Stimulated activated CD4-positive, alpha-beta T cell treated with anti-CD3 and anti-CD28 coated beads, TNF-alpha, amount 100 ng/mL, for 1 hour (primary cell): ENCODE results near the gene FTO.

ENCODE experiments used
- DNase-seq, 3 donors: peaks; one replicate each; pipeline ENCODE4 v3.0.0-alpha.2; 2020; ENCODE audit warnings: low read depth in 3 of 3, low spot score in 1 of 3

The FTO gene

GRCh38 chr16:53708490-53708889 is 4.5 kb downstream of the FTO start:
- no peak for DNase-seq

- no peak for DNase-seq
Observed at GRCh38 chr16:53711390-53711789, 7.4 kb downstream of the FTO start.

DNA sequence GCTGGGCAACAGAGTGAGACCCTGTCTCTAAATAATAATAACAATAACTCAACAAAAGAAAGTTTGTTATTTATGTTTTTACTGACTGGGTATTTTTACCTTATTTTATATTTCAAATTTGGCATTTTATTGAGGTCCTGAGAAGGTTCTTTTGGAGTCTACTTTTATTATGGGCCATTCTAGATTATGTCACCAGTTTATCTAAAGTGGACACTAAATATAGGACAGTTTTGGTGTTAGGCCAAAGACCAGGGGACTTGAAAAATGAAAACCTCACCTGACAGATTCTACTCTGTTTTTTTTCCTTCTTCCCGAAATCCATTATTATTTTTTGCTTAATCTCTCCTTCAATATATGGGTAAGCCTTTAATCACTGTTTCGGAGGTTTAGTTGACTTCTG is 8.1 kb downstream of the FTO start:
- no peak for DNase-seq

DNA sequence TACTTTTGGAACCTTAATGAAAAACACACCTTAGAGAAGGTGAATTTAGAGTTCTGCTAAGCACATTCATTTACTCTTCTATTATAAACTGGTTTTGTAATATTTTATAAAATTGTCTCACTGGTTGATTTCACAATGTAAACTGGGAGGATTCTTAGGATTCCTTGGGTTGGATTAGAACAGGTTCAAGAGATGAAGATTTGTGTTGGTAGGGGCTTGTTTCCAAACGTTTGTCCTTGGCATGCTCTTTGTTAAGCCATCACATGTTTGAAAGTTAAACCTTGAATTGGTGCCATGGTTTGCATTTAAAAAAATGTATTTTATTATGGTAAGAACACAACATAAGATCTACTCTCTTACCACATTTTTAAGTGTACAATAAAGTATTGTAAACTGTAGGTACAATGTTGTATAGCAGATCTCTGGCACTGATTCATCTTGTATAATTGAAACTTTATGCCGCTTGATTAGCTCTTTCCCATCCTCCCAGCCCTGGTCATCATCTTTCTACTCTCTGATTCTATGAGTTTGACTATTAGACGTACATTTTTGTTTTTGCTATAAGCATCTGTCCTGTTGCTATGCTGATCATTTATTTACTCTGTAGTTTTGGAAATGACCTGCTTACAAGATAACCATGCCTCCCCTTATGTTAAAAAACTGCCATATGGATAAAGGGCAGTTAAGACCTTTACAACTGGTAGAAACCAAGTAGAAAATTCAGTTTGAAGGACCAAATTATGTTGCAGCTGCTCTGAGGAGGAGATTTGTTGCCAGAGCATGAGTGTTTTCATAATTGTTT is 9.6 kb downstream of the FTO start:
- no peak for DNase-seq

GRCh38 chr16:53714205-53715022 is 10.5 kb downstream of the FTO start:
- DNase-seq: no peak

DNA sequence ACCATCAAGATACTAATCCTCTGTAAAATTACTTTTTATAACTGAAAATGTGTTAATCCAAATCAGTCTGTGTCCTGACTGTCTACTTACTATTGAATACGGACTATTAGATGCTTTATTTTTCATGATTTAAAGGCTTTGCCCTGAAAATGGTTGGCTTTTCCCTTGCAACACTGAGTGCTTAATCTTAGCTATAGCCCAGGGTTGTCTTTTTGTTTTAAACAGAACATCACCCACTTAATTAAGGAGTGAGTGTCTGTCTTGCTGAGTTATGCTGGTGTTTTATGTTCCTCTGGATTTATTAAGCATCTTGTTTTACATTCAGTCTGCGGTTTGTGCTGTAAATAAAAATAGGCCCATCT is 11.0 kb downstream of the FTO start:
- no peak for DNase-seq

- no peak for DNase-seq
Observed at GRCh38 chr16:53717577-53717976, 13.6 kb downstream of the FTO start.

GRCh38 chr16:53721017-53721416 is 17.1 kb downstream of the FTO start:
- DNase-seq: no peak

GRCh38 chr16:53726625-53727024 is 22.7 kb downstream of the FTO start:
- DNase-seq: no peak

- DNase-seq: no peak
Observed at GRCh38 chr16:53730693-53731092, 26.7 kb downstream of the FTO start.

- no peak for DNase-seq
Observed at GRCh38 chr16:53732296-53732929, 28.5 kb downstream of the FTO start.

DNA sequence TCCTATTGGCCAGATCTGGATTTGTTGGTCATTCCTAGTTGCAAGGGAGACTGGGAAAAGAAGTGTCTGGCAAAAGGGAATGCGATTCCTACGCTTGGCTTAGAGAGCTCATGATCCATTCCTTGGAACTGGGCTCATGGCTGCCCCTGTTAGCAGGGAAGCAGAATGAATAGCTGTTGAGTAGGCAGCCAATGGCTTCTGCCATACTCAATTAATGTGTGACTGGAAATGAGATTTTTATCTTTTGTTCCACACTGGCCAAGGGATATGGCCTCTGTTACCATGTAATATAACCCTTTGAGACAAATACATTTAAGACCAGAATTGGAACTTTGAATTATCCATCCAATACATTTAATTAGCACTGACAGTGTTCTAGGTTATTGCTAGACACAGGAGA is 31.0 kb downstream of the FTO start:
- no peak for DNase-seq

- no peak for DNase-seq
Observed at GRCh38 chr16:53736297-53736696, 32.3 kb downstream of the FTO start.

- DNase-seq: no peak
Observed at GRCh38 chr16:53737552-53737951, 33.6 kb downstream of the FTO start.

DNA sequence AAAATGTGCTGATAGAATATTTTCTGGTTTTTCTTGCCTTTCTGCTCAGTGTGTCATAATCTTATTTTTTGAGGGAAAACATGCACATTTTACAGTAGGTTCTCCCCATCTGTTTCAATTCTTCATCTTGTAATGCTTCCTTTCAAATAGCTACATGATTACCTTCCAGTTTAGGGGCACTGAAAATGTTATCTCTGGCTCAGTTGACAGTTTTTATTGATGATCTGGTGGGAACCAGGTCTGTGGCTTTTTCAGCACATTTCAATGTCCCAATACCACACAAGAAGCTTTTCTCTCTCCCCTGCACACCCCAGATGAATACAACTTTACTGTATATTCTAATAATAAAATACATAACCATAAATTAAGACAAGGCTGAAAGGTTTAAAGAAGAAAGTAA is 36.5 kb downstream of the FTO start:
- no peak for DNase-seq

- DNase-seq: no peak
Observed at GRCh38 chr16:53740933-53741531, 37.1 kb downstream of the FTO start.

GRCh38 chr16:53741546-53741945 is 37.6 kb downstream of the FTO start:
- no peak for DNase-seq

DNA sequence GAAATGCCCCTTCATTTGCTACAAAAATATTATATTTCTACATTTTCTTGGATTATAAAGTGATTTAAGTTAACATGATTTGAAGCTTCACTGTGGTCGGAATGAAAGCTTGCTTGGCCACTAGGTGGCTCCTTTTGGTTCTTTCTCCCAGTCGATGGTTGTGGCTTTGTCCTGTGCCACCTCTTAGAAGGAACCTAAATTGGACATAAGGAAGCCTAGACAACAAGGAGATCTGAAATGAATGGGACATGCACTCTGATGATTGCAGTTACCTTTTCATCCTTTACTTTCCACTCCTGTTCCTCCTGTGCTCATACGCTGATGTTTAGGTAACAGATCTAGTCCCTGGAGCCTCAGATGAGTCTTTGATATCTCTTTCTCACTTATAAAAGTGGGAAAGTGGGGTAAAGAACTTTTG is 39.2 kb downstream of the FTO start:
- no peak for DNase-seq

DNA sequence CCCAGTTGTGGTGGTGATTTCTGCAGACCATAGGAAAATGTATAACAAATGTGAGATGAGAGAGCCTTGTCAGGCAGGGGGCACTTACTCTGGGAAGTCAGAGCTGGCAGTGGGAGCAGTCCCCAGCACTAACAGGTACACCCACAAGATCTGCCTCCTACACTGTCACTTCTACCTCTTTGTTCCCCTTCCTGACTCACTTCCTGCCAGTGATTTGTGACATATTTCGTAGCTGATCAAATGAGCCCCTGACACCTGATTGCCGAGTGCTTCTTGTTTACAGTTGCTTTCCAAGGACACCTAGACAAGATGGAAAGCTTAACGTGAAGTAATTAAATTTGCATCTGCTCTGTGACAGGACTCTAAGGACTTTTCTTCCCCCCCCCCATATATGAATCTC is 40.5 kb downstream of the FTO start:
- DNase-seq: no peak

GRCh38 chr16:53745086-53745485 is 41.1 kb downstream of the FTO start:
- no peak for DNase-seq

- no peak for DNase-seq
Observed at GRCh38 chr16:53745753-53746266, 41.9 kb downstream of the FTO start.
